ENCODE results near the gene FAM241B.

Gene FAM241B

GRCh38 chr10:69629897-69630650 is at the start of gene FAM241B:
Gene FAM241B (plus strand): TSS chr10:69630247. CDS start chr10:69631744, 1,497 bp downstream.
- peak; percentile 75 for DNase-seq (ENCODE audit: low spot score)

GRCh38 chr10:69580435-69580834 is 49.6 kb upstream of the FAM241B start:
- no peak for DNase-seq (ENCODE audit: low spot score)

GRCh38 chr10:69583106-69583505 is 46.9 kb upstream of the FAM241B start:
- DNase-seq (ENCODE audit: low spot score): no peak

GRCh38 chr10:69584624-69585023 is 45.4 kb upstream of the FAM241B start:
- DNase-seq (ENCODE audit: low spot score): no peak

- no peak for DNase-seq (ENCODE audit: low spot score)
Observed at GRCh38 chr10:69588358-69588757, 41.7 kb upstream of the FAM241B start.

GRCh38 chr10:69600761-69601330 is 29.2 kb upstream of the FAM241B start:
- DNase-seq (ENCODE audit: low spot score): no peak

GRCh38 chr10:69609077-69609476 is 21.0 kb upstream of the FAM241B start:
- no peak for DNase-seq (ENCODE audit: low spot score)

- no peak for DNase-seq (ENCODE audit: low spot score)
Observed at GRCh38 chr10:69612760-69613159, 17.3 kb upstream of the FAM241B start.

- DNase-seq (ENCODE audit: low spot score): no peak
Observed at GRCh38 chr10:69614130-69614529, 15.9 kb upstream of the FAM241B start.

- DNase-seq (ENCODE audit: low spot score): no peak
Observed at GRCh38 chr10:69616358-69616757, 13.7 kb upstream of the FAM241B start.

GRCh38 chr10:69618746-69619145 is 11.3 kb upstream of the FAM241B start:
- no peak for DNase-seq (ENCODE audit: low spot score)

- DNase-seq (ENCODE audit: low spot score): no peak
Observed at GRCh38 chr10:69619626-69620025, 10.4 kb upstream of the FAM241B start.

- no peak for DNase-seq (ENCODE audit: low spot score)
Observed at GRCh38 chr10:69620625-69621024, 9.4 kb upstream of the FAM241B start.

GRCh38 chr10:69624245-69624786 is 5.7 kb upstream of the FAM241B start:
- peak; percentile 32 for DNase-seq (ENCODE audit: low spot score)

- DNase-seq (ENCODE audit: low spot score): no peak
Observed at GRCh38 chr10:69626826-69627225, 3.2 kb upstream of the FAM241B start.

GRCh38 chr10:69628891-69629290 is 1.2 kb upstream of the FAM241B start:
- no peak for DNase-seq (ENCODE audit: low spot score)

GRCh38 chr10:69629519-69629896 is 539 bp upstream of the FAM241B start:
- no peak for DNase-seq (ENCODE audit: low spot score)

- no peak for DNase-seq (ENCODE audit: low spot score)
Observed at GRCh38 chr10:69630651-69631400, 779 bp downstream of the FAM241B start.

GRCh38 chr10:69631566-69631965 is 1.5 kb downstream of the FAM241B start:
- no peak for DNase-seq (ENCODE audit: low spot score)

- no peak for DNase-seq (ENCODE audit: low spot score)
Observed at GRCh38 chr10:69632516-69633199, 2.6 kb downstream of the FAM241B start.

GRCh38 chr10:69633673-69634635 is 3.9 kb downstream of the FAM241B start:
- no peak for DNase-seq (ENCODE audit: low spot score)
